ENCODE data around the gene CNTNAP2. TPM values are rescaled to one million over a fixed set of nuclear protein-coding genes. Genes with fewer than 3 reads are reported as not detected.

CNTNAP2 gene
- total and polyA plus RNA-seq, 7 donors, result 0.60 to 2.4 (median 1.7) TPM

DNA sequence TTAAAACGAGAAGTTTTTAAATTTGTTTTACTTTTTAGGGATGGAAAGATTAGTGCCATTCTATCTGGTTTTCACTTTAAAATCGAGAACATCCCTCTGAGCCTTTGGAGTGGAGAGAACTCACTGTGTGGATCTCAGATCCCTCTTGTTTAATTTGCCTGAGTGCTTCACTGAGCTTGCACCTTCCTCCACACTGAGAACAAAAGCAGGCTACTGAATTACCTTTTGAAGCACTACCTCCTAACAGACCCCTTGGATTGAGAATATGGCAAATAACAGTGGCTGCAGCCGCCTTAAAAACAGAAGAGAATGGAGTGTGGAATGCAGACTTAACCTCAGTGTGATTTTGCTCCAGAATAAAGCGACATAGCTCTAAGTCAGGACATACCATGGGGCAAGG lies 204.7 kb downstream of the CNTNAP2 start:
- DNase-seq, result no peak
- no peaks in the 10 kb centered on the region for H3K27me3 ChIP-seq
- H3K4me3 ChIP-seq, result no peak overlapping the region
- no peaks in the 10 kb centered on the region for H3K4me1 ChIP-seq
- no peak for TF ChIP-seq POLR2AphosphoS5 (IDR thresholded peaks at IDR 0.05)
- TF ChIP-seq EP300 (IDR thresholded peaks at IDR 0.05), result no peak
- TF ChIP-seq POLR2A (IDR thresholded peaks at IDR 0.05), result no peak
- TF ChIP-seq, protein P1, sequence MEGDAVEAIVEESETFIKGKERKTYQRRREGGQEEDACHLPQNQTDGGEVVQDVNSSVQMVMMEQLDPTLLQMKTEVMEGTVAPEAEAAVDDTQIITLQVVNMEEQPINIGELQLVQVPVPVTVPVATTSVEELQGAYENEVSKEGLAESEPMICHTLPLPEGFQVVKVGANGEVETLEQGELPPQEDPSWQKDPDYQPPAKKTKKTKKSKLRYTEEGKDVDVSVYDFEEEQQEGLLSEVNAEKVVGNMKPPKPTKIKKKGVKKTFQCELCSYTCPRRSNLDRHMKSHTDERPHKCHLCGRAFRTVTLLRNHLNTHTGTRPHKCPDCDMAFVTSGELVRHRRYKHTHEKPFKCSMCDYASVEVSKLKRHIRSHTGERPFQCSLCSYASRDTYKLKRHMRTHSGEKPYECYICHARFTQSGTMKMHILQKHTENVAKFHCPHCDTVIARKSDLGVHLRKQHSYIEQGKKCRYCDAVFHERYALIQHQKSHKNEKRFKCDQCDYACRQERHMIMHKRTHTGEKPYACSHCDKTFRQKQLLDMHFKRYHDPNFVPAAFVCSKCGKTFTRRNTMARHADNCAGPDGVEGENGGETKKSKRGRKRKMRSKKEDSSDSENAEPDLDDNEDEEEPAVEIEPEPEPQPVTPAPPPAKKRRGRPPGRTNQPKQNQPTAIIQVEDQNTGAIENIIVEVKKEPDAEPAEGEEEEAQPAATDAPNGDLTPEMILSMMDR (IDR thresholded peaks at IDR 0.05), result no peak
- 54 to 75% methylated on average over 4 of the region's 4 CpGs for WGBS, 2 donors
- H3K27ac ChIP-seq, result no peak overlapping the region
- intact Hi-C loops (cut with DNase I), result no loop called here
- no peaks in the 10 kb centered on the region for H3K9me3 ChIP-seq
- no peaks in the 10 kb centered on the region for H3K36me3 ChIP-seq

DNA sequence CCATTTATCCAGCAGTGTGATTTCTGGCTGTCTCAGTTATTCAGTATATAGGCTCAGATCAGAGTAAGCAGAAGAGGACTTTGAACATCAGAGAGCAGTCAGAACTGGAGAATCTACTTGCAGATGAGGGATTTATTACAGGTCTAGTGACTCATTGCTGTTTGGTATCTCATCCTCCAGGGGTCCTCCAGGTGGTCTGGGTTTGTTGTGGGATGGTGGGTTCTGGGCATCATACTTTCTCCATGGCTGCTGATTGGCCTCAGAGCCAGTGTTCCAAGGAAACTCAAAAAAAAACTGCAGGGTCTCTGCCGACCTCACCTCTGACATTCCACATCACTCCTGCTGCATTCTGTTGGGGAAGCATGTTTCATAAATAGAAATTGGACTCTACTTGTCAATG lies 214.8 kb downstream of the CNTNAP2 start:
- Histone ChIP-seq H3K27me3 (no peaks in the 10 kb centered on the region), H3K4me1 (no peaks in the 10 kb centered on the region), H3K9me3 (no peaks in the 10 kb centered on the region), H3K27ac (no peak overlapping the region), H3K36me3 (no peaks in the 10 kb centered on the region), H3K4me3 (no peak overlapping the region)
- WGBS, 2 donors, result 40 to 63% methylated on average over 1 of the region's 1 CpG
- DNase-seq, result no peak
- intact Hi-C loops (cut with DNase I), result no loop called here
- TF ChIP-seq POLR2AphosphoS5 (IDR thresholded peaks at IDR 0.05), result no peak
- TF ChIP-seq, protein P1 (IDR thresholded peaks at IDR 0.05), result no peak

GRCh38 chr7:146345251-146345650 lies 228.7 kb downstream of the CNTNAP2 start:
- H3K4me1 ChIP-seq, result no peaks in the 10 kb centered on the region
- no peaks in the 10 kb centered on the region for H3K36me3 ChIP-seq
- DNase-seq, result no peak
- 39 to 52% methylated on average over 6 of the region's 6 CpGs for WGBS, 2 donors
- TF ChIP-seq, protein P1 (IDR thresholded peaks at IDR 0.05), result no peak
- no peak for TF ChIP-seq POLR2AphosphoS5 (IDR thresholded peaks at IDR 0.05)
- no peak for TF ChIP-seq POLR2A (IDR thresholded peaks at IDR 0.05)
- no peak for TF ChIP-seq EP300 (IDR thresholded peaks at IDR 0.05)
- H3K4me3 ChIP-seq, result no peak overlapping the region
- H3K27ac ChIP-seq, result no peak overlapping the region
- no peaks in the 10 kb centered on the region for H3K9me3 ChIP-seq
- intact Hi-C loops (cut with DNase I), result no loop called here
- no peaks in the 10 kb centered on the region for H3K27me3 ChIP-seq

GRCh38 chr7:146346096-146346495 lies 229.5 kb downstream of the CNTNAP2 start:
- WGBS, 2 donors, result 72 to 82% methylated on average over 5 of the region's 5 CpGs
- intact Hi-C loops (cut with DNase I), result no loop called here
- no peak for TF ChIP-seq EP300 (IDR thresholded peaks at IDR 0.05)
- TF ChIP-seq, protein P1 (IDR thresholded peaks at IDR 0.05), result no peak
- no peak for TF ChIP-seq POLR2A (IDR thresholded peaks at IDR 0.05)
- no peak for TF ChIP-seq POLR2AphosphoS5 (IDR thresholded peaks at IDR 0.05)
- Histone ChIP-seq H3K4me1 (no peaks in the 10 kb centered on the region), H3K36me3 (no peaks in the 10 kb centered on the region), H3K27ac (no peak overlapping the region), H3K9me3 (no peaks in the 10 kb centered on the region), H3K27me3 (no peaks in the 10 kb centered on the region), H3K4me3 (no peak overlapping the region)
- DNase-seq, result no peak

DNA sequence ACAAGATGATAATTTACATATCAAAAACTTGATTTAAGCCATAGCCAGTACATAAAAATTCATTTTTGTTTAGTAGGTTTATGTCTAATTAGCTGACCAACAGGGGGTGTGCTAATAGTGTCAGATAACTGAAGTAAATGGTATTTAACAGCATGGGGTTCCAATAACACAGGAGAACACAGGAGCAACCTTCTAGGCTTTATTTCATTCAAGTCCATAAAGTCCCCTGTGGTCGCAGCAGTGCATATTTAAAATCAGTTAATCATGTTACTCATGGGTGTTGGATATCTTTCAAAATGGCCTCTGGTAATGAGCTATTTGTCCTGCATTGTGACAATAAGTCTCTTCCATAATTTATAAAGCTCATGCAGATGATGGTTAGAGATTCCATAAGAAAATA lies 238.6 kb downstream of the CNTNAP2 start:
- DNase-seq, result no peak
- Histone ChIP-seq H3K4me1 (no peaks in the 10 kb centered on the region), H3K27ac (no peak overlapping the region), H3K4me3 (no peak overlapping the region), H3K9me3 (no peaks in the 10 kb centered on the region), H3K27me3 (no peaks in the 10 kb centered on the region), H3K36me3 (no peaks in the 10 kb centered on the region)
- 70 to 88% methylated on average over 1 of the region's 1 CpG for WGBS, 2 donors
- intact Hi-C loops (cut with DNase I), result no loop called here
- no peak for TF ChIP-seq POLR2A (IDR thresholded peaks at IDR 0.05)
- TF ChIP-seq, protein P1 (IDR thresholded peaks at IDR 0.05), result no peak
- TF ChIP-seq EP300 (IDR thresholded peaks at IDR 0.05), result no peak
- TF ChIP-seq POLR2AphosphoS5 (IDR thresholded peaks at IDR 0.05), result no peak
